ENCODE measurements around the gene SEMA5B. TPM values are rescaled to one million over a fixed set of nuclear protein-coding genes. Genes with fewer than 3 reads are reported as not detected.

SEMA5B gene
- total RNA-seq, 2 donors from 2014 or later, result 0.09 to 2.9 TPM

- H3K36me3 ChIP-seq, result no peaks in the 10 kb centered on the region
- no peaks in the 10 kb centered on the region for H3K9me3 ChIP-seq
- intact Hi-C loops (cut with DNase I), result no loop called here
- no peak overlapping the region for H3K4me3 ChIP-seq
- DNase-seq (ENCODE audit: low spot score), result no peak
- H3K27ac ChIP-seq, result no peak overlapping the region
- H3K27me3 ChIP-seq (replicated peaks; ENCODE audit: insufficient read depth), result no peaks in the 10 kb centered on the region
- TF ChIP-seq POLR2A (IDR thresholded peaks at IDR 0.05), result no peak
- H3K4me1 ChIP-seq (replicated peaks), result no peaks in the 10 kb centered on the region
- 96% methylated on average over 5 of the region's 5 CpGs for WGBS
Measured at GRCh38 chr3:123058505-123058904, 30.9 kb upstream of the SEMA5B start.

GRCh38 chr3:123055352-123055751 is 27.8 kb upstream of the SEMA5B start:
- Histone ChIP-seq H3K27ac (no peak overlapping the region), H3K9me3 (no peaks in the 10 kb centered on the region), H3K4me1 (replicated peaks) (no peaks in the 10 kb centered on the region), H3K36me3 (no peaks in the 10 kb centered on the region), H3K27me3 (replicated peaks; ENCODE audit: insufficient read depth) (no peaks in the 10 kb centered on the region), H3K4me3 (no peak overlapping the region)
- intact Hi-C loops (cut with DNase I), result no loop called here
- DNase-seq (ENCODE audit: low spot score), result no peak
- TF ChIP-seq POLR2A (IDR thresholded peaks at IDR 0.05) (no peak), CTCF (IDR thresholded peaks at IDR 0.05) (no peak), POLR2AphosphoS5 (IDR thresholded peaks at IDR 0.05) (no peak)
- WGBS, result 76% methylated on average over 5 of the region's 5 CpGs

- Histone ChIP-seq H3K27me3 (replicated peaks; ENCODE audit: insufficient read depth) (no peaks in the 10 kb centered on the region), H3K36me3 (no peaks in the 10 kb centered on the region), H3K27ac (no peak overlapping the region), H3K4me1 (replicated peaks) (no peaks in the 10 kb centered on the region), H3K4me3 (no peak overlapping the region), H3K9me3 (no peaks in the 10 kb centered on the region)
- WGBS, result 81% methylated on average over 4 of the region's 4 CpGs
- no peak for DNase-seq (ENCODE audit: low spot score)
- intact Hi-C loops (cut with DNase I), result no loop called here
- TF ChIP-seq POLR2AphosphoS5 (IDR thresholded peaks at IDR 0.05) (no peak), POLR2A (IDR thresholded peaks at IDR 0.05) (no peak), CTCF (IDR thresholded peaks at IDR 0.05) (no peak)
Measured at GRCh38 chr3:123054931-123055330, 27.4 kb upstream of the SEMA5B start.

GRCh38 chr3:123054109-123054778 is 26.7 kb upstream of the SEMA5B start:
- Histone ChIP-seq H3K27ac (no peak overlapping the region), H3K4me3 (no peak overlapping the region), H3K4me1 (replicated peaks) (no peaks in the 10 kb centered on the region), H3K27me3 (replicated peaks; ENCODE audit: insufficient read depth) (no peaks in the 10 kb centered on the region), H3K36me3 (no peaks in the 10 kb centered on the region), H3K9me3 (no peaks in the 10 kb centered on the region)
- no peak for DNase-seq (ENCODE audit: low spot score)
- WGBS, result 41% methylated on average over 5 of the region's 5 CpGs
- intact Hi-C loops (cut with DNase I), result no loop called here
- TF ChIP-seq POLR2A (IDR thresholded peaks at IDR 0.05), result no peak
- TF ChIP-seq POLR2AphosphoS5 (IDR thresholded peaks at IDR 0.05), result no peak
- no peak for TF ChIP-seq CTCF (IDR thresholded peaks at IDR 0.05)

GRCh38 chr3:123053107-123053506 is 25.5 kb upstream of the SEMA5B start:
- no peak for DNase-seq (ENCODE audit: low spot score)
- TF ChIP-seq POLR2A (IDR thresholded peaks at IDR 0.05) (no peak), CTCF (IDR thresholded peaks at IDR 0.05) (no peak), POLR2AphosphoS5 (IDR thresholded peaks at IDR 0.05) (no peak)
- Histone ChIP-seq H3K27ac (no peak overlapping the region), H3K4me1 (replicated peaks) (no peaks in the 10 kb centered on the region), H3K36me3 (no peaks in the 10 kb centered on the region), H3K9me3 (no peaks in the 10 kb centered on the region), H3K27me3 (replicated peaks; ENCODE audit: insufficient read depth) (no peaks in the 10 kb centered on the region), H3K4me3 (no peak overlapping the region)
- WGBS, result 59% methylated on average over 2 of the region's 2 CpGs
- intact Hi-C loops (cut with DNase I), result no loop called here
